ENCODE data around the gene TDRD7.

DNA sequence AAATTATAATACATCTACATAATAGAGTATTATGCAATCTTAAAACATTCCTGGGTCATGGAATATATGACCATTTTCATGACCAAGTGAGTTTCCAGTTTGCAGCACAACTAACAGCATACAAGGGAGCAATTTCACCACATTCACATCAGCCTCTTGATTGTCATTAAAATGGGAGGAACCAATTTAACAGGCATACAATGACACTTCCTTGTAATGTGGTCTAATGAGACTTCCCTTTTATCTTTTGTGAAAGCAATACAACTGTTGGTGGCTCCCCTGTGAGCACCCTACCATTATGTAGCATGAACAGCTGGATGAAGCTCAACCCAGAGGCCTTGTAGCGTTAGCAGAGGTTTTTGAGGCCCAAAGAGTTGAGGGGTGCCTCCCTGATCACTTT, 76.0 kb downstream of the TDRD7 start:
- TF ChIP-seq CTCF (IDR thresholded peaks at IDR 0.05; ENCODE audit: control extremely low read depth in 1 of 3, insufficient read depth in 1 of 3, low read depth in 1 of 3, low read length in 3 of 3) (no peak), EP300 (IDR thresholded peaks at IDR 0.05; ENCODE audit: borderline replicate concordance in 1 of 2, low read depth in 2 of 2, low read length in 2 of 2) (no peak)

Data from H1 (cell line).